Measurements from ENCODE around the gene DDX51. TPM values are rescaled to one million over a fixed set of nuclear protein-coding genes. Genes with fewer than 3 reads are reported as not detected.

Gene DDX51
- total and polyA plus RNA-seq, 2 of the 13 experiments (the other 11 are each of a cell fraction or from before 2014, with no cell fraction given) = 10.1 TPM

GRCh38 chr12:132153501-132154340, 9.6 kb upstream of the DDX51 start (continued):
- TF ChIP-seq ZNF142 (CRISPR knock-in tag; IDR thresholded peaks at IDR 0.05) (no peak), JUN (CRISPR knock-in tag; IDR thresholded peaks at IDR 0.05) (no peak), KLF13 (CRISPR knock-in tag; IDR thresholded peaks at IDR 0.05) (no peak), ZNF678 (CRISPR knock-in tag; IDR thresholded peaks at IDR 0.05) (no peak), ATF1 (CRISPR knock-in tag; IDR thresholded peaks at IDR 0.05) (no peak), CREB1 (IDR thresholded peaks at IDR 0.05) (no peak), CREB1 (CRISPR knock-in tag; IDR thresholded peaks at IDR 0.05) (no peak), ZNF468 (CRISPR knock-in tag; IDR thresholded peaks at IDR 0.05) (no peak), GTF3A (CRISPR knock-in tag; conservative IDR thresholded peaks at IDR 0.05) (no peak), ZNF724P (CRISPR knock-in tag; IDR thresholded peaks at IDR 0.05; ENCODE audit: borderline replicate concordance) (no peak), ZNF776 (CRISPR knock-in tag; IDR thresholded peaks at IDR 0.05) (no peak), ZNF343 (CRISPR knock-in tag; IDR thresholded peaks at IDR 0.05) (0 out of 2 replicates have a peak, but pooled peaks have one; percentile 12), ZNF879 (CRISPR knock-in tag; IDR thresholded peaks at IDR 0.05) (no peak), MEF2D (CRISPR knock-in tag; IDR thresholded peaks at IDR 0.05) (no peak), PREB (CRISPR knock-in tag; IDR thresholded peaks at IDR 0.05) (no peak), SPEN (CRISPR knock-in tag; IDR thresholded peaks at IDR 0.05; ENCODE audit: low read depth) (0 out of 2 replicates have a peak, but pooled peaks have one; percentile 29), MEIS2 (CRISPR knock-in tag; IDR thresholded peaks at IDR 0.05) (no peak), ZNF761 (CRISPR knock-in tag; conservative IDR thresholded peaks at IDR 0.05) (no peak), ZNF547 (CRISPR knock-in tag; IDR thresholded peaks at IDR 0.05) (no peak), E2F1 (CRISPR knock-in tag; IDR thresholded peaks at IDR 0.05) (no peak), MYPOP (CRISPR knock-in tag; IDR thresholded peaks at IDR 0.05) (peak; percentile 28; the same call in 1 of the 2 replicates)
